AG04449 (cell line): Measurements from ENCODE around the gene RO60.
A peak's percentile ranks its signal among the peaks of the same experiment; 100 is the strongest.

Experiments
- CTCF ChIA-PET: fragments of 350-600 bp; formaldehyde crosslinking; extraction: SDS; loops from one replicate; lab custom pipeline; 2021; ENCODE audit warnings: antibody characterized with exemption; lab: Yijun Ruan, JAX
- POLR2A ChIA-PET: fragments of 400-600, 350-600 bp; formaldehyde crosslinking; extraction: SDS; loops from one replicate; lab custom pipeline; 2020; ENCODE audit warnings: antibody characterized with exemption, inconsistent platforms; lab: Yijun Ruan, JAX
- DNase-seq: peaks from one replicate; pipeline ENCODE4 v3.0.0-alpha.2; 2010; ENCODE audit warnings: low read depth, low spot score
- H3K4me3 ChIP-seq: 2 replicates; pipeline ENCODE4 v1.5.1; 2011; ENCODE audit warnings: low read depth, mild to moderate bottlenecking, control low read depth, low read length
- CTCF ChIP-seq: IDR thresholded peaks from one replicate; pipeline ENCODE4 v1.5.1; 2011; ENCODE audit warnings: mild to moderate bottlenecking, moderate library complexity, low read length, control low read depth, inconsistent platforms; ENCODE audit not compliant: insufficient read depth; ENCODE audit errors: missing control alignments

Gene RO60

DNA sequence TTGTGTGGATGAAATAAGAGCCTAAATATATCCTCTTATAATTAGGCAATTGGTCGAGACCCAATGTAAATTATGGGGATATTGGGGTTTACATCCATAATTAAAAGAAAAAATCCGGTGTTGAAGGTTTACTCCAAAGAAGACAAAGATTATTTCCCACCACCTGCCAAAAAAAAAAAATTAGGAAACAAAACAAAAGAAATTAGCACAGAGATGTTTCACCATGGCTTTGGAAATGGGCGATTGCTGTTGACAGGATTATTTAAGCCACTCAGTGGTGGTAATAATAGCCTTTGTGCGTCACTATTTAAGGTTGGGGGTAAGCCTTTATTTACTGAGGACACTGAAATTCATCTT, 46.4 kb downstream of the RO60 start:
- CTCF ChIA-PET = interaction anchor here (0.8 to 11.6 kb wide), 6 partner anchors 10 to 300 kb away, joined by 3 to 78 read pairs (median 5); partner anchors contain the start of gene CDC73
- no peak for DNase-seq
- peak overlapping the region; percentile 75 for H3K4me3 ChIP-seq
- POLR2A ChIA-PET = interaction anchor here (0.6 to 2.2 kb wide), 5 partner anchors 10 to 68 kb away, joined by 3 to 24 read pairs (median 10); partner anchors contain the start of genes CDC73, RO60 and UCHL5
- TF ChIP-seq CTCF = no peak

DNA sequence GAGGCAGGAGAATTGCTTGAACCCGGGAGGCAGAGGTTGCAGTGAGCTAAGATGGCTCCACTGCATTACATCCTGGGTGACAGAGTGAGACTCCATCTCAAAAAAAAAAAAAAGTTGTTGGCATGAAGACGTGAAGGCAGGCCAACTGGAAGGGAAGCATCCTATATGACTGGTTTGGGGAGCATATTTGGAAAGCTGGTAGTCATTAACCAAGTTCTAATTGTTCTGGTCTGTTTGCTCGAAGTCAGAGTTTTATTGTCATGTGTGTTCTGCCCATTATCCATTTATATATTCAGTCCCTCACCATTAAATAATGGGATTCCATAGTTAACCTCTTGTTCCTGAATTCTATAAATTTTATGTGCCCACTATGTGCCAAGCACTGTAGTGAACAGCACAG, 49.1 kb downstream of the RO60 start:
- POLR2A ChIA-PET = no interaction called here
- DNase-seq = no peak
- CTCF ChIA-PET = interaction anchor here (1.0 to 11.6 kb wide), 2 partner anchors 13 to 631 kb away, joined by 3 to 78 read pairs; partner anchors contain the start of gene CDC73

More for the DNA sequence above, 49.1 kb downstream of the RO60 start:
- H3K4me3 ChIP-seq = no peak overlapping the region
- no peak for TF ChIP-seq CTCF
